Measurements from ENCODE around the gene DACH1. TPM values are rescaled to one million over a fixed set of nuclear protein-coding genes. Genes with fewer than 3 reads are reported as not detected.

Gene DACH1
- total and polyA plus RNA-seq, 2 donors from 2014 or later = 5.3 to 10.4 TPM

DNA sequence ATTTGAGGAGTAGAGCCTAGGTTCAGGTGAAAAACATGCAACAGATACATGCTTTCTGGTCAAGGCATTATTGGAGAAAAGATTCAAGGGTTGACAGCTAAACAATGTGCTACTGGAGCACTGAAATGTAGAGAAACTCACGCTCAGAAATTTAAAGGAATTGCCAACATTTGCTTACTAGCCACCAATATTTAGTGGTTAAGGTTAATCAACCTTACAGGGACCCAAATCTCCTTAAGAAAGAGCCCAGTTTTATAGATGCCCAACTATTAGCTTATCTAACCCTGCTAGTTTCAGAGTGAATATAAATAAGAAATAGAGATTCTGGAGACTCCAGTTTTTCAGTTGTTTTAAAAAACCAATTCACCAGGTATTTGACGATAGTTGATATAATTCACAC lies 203.6 kb downstream of the DACH1 start:
- no peak for FAIRE-seq
- TF ChIP-seq, protein P1, sequence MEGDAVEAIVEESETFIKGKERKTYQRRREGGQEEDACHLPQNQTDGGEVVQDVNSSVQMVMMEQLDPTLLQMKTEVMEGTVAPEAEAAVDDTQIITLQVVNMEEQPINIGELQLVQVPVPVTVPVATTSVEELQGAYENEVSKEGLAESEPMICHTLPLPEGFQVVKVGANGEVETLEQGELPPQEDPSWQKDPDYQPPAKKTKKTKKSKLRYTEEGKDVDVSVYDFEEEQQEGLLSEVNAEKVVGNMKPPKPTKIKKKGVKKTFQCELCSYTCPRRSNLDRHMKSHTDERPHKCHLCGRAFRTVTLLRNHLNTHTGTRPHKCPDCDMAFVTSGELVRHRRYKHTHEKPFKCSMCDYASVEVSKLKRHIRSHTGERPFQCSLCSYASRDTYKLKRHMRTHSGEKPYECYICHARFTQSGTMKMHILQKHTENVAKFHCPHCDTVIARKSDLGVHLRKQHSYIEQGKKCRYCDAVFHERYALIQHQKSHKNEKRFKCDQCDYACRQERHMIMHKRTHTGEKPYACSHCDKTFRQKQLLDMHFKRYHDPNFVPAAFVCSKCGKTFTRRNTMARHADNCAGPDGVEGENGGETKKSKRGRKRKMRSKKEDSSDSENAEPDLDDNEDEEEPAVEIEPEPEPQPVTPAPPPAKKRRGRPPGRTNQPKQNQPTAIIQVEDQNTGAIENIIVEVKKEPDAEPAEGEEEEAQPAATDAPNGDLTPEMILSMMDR (IDR thresholded peaks at IDR 0.05; ENCODE audit: borderline replicate concordance, extremely low read depth, insufficient read depth) = no peak
- intact Hi-C loops (cut with DNase I) = no loop called here

DNA sequence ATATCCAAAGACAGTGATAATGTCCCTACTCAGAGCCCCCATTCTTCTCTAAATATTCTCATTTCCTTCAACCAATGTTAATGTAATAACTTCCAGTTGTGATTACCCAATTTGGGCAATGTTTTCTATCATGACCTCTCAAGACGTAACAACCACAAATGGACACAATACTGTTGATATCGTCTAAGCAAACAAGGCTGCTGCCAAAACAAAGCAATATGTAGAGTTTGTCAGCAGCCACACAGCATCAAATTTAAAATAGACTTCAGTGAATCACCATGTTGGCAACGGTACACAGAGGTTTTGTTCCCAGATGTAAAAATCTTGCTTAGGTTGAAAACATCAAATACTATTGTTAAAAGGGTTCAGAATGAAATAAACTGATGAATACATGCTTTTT lies 205.1 kb downstream of the DACH1 start:
- Histone ChIP-seq H3K4me3 (ENCODE audit: low read length in 3 of 3) (no peak overlapping the region), H3K27me3 (ENCODE audit: control insufficient read depth, insufficient read depth, low read length) (no peaks in the 10 kb centered on the region), H3K4me1 (ENCODE audit: control insufficient read depth in 2 of 3, insufficient read depth in 2 of 3, low read depth in 1 of 3, low read length in 3 of 3) (peaks cover 0 to 6% (median 0%) of the 10 kb centered on the region in 3 donors), H3K9ac (ENCODE audit: low read length in 3 of 3) (no peak overlapping the region), H3K36me3 (ENCODE audit: control insufficient read depth in 2 of 3, insufficient read depth in 3 of 3, low read length in 3 of 3) (no peaks in the 10 kb centered on the region), H3K27ac (ENCODE audit: low read depth in 2 of 2, low read length in 2 of 2) (no peak overlapping the region), H3K9me3 (ENCODE audit: control insufficient read depth in 2 of 3, insufficient read depth in 1 of 3, low read length in 3 of 3) (no peaks in the 10 kb centered on the region)
- TF ChIP-seq, protein P1 (IDR thresholded peaks at IDR 0.05; ENCODE audit: borderline replicate concordance, extremely low read depth, insufficient read depth) = no peak
- FAIRE-seq (no peak), DNase-seq (no peak)
- intact Hi-C loops (cut with DNase I) = no loop called here

More for the DNA sequence above, 203.6 kb downstream of the DACH1 start:
- Histone ChIP-seq H3K27me3 (ENCODE audit: control insufficient read depth, insufficient read depth, low read length) (no peaks in the 10 kb centered on the region), H3K9ac (ENCODE audit: low read length in 3 of 3) (no peak overlapping the region), H3K9me3 (ENCODE audit: control insufficient read depth in 2 of 3, insufficient read depth in 1 of 3, low read length in 3 of 3) (no peaks in the 10 kb centered on the region), H3K36me3 (ENCODE audit: control insufficient read depth in 2 of 3, insufficient read depth in 3 of 3, low read length in 3 of 3) (no peaks in the 10 kb centered on the region), H3K27ac (ENCODE audit: low read depth in 2 of 2, low read length in 2 of 2) (no peak overlapping the region), H3K4me1 (ENCODE audit: control insufficient read depth in 2 of 3, insufficient read depth in 2 of 3, low read depth in 1 of 3, low read length in 3 of 3) (peaks cover 0 to 6% (median 0%) of the 10 kb centered on the region in 3 donors), H3K4me3 (ENCODE audit: low read length in 3 of 3) (no peak overlapping the region)
- no peak for DNase-seq

DNA sequence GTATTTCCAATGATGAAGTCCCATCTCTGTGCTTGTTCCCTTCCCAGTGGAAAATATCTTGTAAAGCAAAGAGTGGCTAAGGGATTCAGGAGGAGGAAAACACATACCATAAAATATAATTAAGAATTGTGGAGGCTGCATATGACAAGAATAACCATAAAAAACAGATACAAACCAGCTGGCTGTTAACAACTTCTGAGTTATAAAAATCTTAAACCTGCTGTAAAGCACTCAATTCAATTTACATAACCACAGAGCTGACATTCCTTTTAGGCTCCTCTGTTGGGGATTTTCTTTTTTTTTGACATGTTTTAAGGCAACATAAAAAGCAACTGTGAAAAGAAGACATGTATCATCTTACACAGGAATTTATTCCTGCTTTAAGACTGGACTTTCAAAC lies 207.6 kb downstream of the DACH1 start:
- no peaks in the 10 kb centered on the region for H3K9me3 ChIP-seq (ENCODE audit: control insufficient read depth in 2 of 3, insufficient read depth in 1 of 3, low read length in 3 of 3)
- peaks cover 0 to 8% (median 0%) of the 10 kb centered on the region in 3 donors for H3K4me1 ChIP-seq (ENCODE audit: control insufficient read depth in 2 of 3, insufficient read depth in 2 of 3, low read depth in 1 of 3, low read length in 3 of 3)
- H3K27me3 ChIP-seq (ENCODE audit: control insufficient read depth, insufficient read depth, low read length) = no peaks in the 10 kb centered on the region
- H3K36me3 ChIP-seq (ENCODE audit: control insufficient read depth in 2 of 3, insufficient read depth in 3 of 3, low read length in 3 of 3) = no peaks in the 10 kb centered on the region
- TF ChIP-seq, protein P1 (IDR thresholded peaks at IDR 0.05; ENCODE audit: borderline replicate concordance, extremely low read depth, insufficient read depth) = no peak
- intact Hi-C loops (cut with DNase I) = no loop called here
- no peak overlapping the region for H3K9ac ChIP-seq (ENCODE audit: low read length in 3 of 3)
- H3K4me3 ChIP-seq (ENCODE audit: low read length in 3 of 3) = no peak overlapping the region
- FAIRE-seq (no peak), DNase-seq (peak in 2 of 5 donors; percentile 65 to 75)
- no peak overlapping the region for H3K27ac ChIP-seq (ENCODE audit: low read depth in 2 of 2, low read length in 2 of 2)

DNA sequence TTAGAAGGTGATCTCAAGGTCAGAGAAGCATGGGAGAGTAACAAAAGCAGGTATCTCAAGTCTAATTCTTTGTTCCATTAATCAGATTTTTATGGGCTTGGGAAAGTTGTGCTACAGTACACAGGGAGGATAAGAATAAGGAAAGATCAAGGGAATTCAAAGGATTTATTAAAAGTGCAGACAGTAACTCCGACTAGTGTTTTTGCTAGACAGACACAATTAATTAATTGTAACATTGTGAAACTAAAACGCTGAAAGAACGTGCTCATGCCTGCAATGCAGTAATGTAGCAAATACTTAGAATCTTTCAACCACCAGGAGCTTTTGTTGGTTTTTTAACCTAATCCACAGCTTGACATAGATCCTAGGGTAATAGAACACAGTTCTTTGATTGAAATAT lies 221.5 kb downstream of the DACH1 start:
- FAIRE-seq (no peak), DNase-seq (peak in 2 of 5 donors; percentile 72 to 73)
- TF ChIP-seq, protein P1 (IDR thresholded peaks at IDR 0.05; ENCODE audit: borderline replicate concordance, extremely low read depth, insufficient read depth) = no peak
- intact Hi-C loops (cut with DNase I) = no loop called here
- H3K27ac ChIP-seq (ENCODE audit: low read depth in 2 of 2, low read length in 2 of 2) = no peak overlapping the region
- no peak overlapping the region for H3K4me3 ChIP-seq (ENCODE audit: low read length in 3 of 3)
- H3K9me3 ChIP-seq (ENCODE audit: control insufficient read depth in 2 of 3, insufficient read depth in 1 of 3, low read length in 3 of 3) = no peaks in the 10 kb centered on the region
- no peaks in the 10 kb centered on the region for H3K27me3 ChIP-seq (ENCODE audit: control insufficient read depth, insufficient read depth, low read length)
- H3K9ac ChIP-seq (ENCODE audit: low read length in 3 of 3) = no peak overlapping the region
- no peaks in the 10 kb centered on the region for H3K36me3 ChIP-seq (ENCODE audit: control insufficient read depth in 2 of 3, insufficient read depth in 3 of 3, low read length in 3 of 3)
- H3K4me1 ChIP-seq (ENCODE audit: control insufficient read depth in 2 of 3, insufficient read depth in 2 of 3, low read depth in 1 of 3, low read length in 3 of 3) = peaks cover 0 to 9% (median 0%) of the 10 kb centered on the region in 3 donors
